ENCODE data around the gene KAT14. TPM values are rescaled to one million over a fixed set of nuclear protein-coding genes. Genes with fewer than 3 reads are reported as not detected.
"Not testable (repeated sequence)": the region's sequence is repeated elsewhere in the genome, so short reads cannot be mapped to it uniquely, and the experiment has no call there.

The KAT14 gene, protein sequence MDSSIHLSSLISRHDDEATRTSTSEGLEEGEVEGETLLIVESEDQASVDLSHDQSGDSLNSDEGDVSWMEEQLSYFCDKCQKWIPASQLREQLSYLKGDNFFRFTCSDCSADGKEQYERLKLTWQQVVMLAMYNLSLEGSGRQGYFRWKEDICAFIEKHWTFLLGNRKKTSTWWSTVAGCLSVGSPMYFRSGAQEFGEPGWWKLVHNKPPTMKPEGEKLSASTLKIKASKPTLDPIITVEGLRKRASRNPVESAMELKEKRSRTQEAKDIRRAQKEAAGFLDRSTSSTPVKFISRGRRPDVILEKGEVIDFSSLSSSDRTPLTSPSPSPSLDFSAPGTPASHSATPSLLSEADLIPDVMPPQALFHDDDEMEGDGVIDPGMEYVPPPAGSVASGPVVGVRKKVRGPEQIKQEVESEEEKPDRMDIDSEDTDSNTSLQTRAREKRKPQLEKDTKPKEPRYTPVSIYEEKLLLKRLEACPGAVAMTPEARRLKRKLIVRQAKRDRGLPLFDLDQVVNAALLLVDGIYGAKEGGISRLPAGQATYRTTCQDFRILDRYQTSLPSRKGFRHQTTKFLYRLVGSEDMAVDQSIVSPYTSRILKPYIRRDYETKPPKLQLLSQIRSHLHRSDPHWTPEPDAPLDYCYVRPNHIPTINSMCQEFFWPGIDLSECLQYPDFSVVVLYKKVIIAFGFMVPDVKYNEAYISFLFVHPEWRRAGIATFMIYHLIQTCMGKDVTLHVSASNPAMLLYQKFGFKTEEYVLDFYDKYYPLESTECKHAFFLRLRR
- polyA plus RNA-seq (ENCODE audit: insufficient read length in 4 of 4): 10 to 100 TPM; 25.4 to 28.1 (median 27.5) TPM

DNA sequence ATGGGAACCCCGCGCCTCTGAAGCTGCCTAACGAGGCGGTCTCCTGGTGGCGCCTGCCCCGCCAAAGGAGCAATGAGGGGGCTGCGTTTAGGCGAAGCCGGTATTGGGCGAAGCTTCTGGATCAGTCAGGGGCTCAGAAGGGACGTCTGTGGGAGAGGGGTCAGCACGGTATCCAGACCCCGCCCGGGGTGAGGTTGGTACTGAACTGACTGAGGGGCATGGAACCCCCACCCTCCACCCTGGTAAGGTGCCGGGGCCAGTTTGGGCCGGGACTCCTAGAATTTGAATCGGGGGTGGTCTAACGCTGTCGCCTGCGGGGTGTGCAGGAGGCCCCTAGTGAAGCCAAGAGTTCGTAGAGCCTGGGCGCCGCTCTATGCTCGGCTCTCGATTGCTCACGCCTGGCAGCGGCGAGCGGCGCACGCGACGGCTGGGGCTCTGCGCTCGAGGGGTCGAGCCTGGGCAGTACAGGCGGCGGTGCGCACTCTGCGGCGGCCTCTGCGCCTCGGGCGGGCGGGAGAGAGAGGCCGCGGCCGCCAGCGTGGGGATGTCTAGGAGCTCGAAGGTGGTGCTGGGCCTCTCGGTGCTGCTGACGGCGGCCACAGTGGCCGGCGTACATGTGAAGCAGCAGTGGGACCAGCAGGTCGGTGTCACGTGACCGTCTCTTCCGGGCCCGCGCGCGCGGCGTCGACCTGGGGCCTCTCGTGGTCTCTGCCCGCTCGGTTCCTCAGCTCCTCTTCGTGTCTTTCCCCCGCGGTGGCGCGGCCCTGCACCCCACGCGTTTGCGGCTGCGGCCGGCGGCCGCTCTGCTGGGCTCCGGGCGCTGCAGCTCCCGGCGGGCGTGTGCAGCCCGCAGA is at the start of gene KAT14, which contains the start of gene PET117:
KAT14 (plus strand) TSS at position 452 of the 854 bp plus-strand sequence. CDS start 4,798 bp downstream, outside the sequence.
PET117 (plus strand) TSS at position 452 of the 854 bp plus-strand sequence; CDS start at position 545, 93 bp downstream.
- DNase-seq (ENCODE audit: low read depth in 4 of 4, low spot score in 2 of 4): peak; percentile 90 to 94 (median 92)

DNA sequence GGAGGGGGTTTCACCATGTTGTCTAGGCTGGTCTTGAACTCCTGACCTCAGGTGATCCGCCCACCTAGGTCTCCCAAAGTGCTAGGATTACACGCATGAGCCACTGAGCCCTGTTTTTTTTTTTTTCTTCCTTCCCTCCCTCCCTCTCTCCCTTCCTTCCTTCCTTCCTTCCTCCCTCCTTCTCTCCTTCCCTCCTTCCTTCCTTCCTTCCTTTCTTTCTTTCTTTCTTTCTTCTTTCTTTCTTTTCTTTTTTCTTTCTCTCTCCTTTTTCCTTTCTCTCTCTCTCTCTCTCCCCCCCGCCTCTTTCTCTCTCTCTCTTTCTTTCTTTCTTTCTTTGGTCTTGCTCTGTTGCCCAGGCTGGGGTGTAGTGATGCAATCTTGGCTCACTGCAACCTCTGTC is 49.4 kb upstream of the KAT14 start:
- not testable (repeated sequence) for DNase-seq (ENCODE audit: low read depth in 4 of 4, low spot score in 2 of 4)

DNA sequence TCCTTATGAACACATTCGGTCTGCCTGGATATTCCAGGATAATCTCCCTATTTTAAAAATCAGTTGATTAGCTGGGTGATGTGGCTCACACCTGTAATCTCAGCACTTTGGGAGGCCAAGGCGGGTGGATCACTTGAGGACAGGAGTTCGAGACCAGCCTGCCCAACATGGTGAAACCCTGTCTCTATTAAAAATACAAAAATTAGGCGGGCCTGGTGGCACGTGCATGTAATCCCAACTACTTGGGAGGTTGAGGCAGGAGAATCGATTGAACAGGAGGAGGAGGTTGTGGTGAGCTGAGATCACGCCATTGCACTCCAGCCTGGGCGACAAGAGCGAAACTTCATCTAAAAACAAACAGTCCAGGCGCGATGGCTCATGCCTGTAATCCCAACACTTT is 48.8 kb upstream of the KAT14 start:
- DNase-seq (ENCODE audit: low read depth in 4 of 4, low spot score in 2 of 4): not testable (repeated sequence)

DNA sequence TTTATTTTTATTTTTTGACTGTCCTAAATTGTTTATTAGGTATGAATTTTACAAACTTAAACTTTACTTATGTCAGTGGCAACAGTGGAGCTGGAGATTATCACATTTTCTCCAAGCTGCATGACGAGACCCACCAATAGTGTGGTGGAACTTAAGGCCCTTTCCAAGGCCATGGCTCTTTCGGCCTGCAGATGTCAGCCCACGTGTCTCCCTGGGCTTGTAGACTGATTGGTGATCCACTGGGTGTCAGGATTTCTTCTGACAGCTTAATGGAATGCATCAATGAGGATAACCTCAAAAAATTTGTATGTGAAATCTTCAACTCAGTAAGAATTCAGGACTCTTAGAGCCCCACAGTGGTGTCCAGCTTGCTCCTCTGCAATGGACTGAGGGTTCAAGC is 47.6 kb upstream of the KAT14 start:
- no peak for DNase-seq (ENCODE audit: low read depth in 4 of 4, low spot score in 2 of 4)

DNA sequence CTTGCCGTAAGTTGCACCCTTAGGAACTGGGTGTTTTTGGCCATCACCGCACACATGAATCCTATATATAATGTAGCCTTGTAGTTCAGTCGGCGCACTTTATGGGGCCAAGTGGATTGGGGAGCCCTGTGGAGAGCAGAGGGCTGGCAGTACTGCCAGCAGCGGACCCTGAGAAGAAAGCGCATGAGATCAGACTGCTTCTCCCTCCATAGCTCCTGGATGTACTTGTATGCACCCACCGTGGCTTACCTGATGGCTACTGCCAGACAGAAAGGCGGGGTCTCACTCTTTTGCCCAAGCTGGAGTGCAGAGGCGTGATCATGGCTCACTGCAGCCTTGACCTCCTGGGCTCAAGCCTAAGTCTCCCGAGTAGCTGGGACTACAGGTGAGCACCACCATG is 47.2 kb upstream of the KAT14 start:
- DNase-seq (ENCODE audit: low read depth in 4 of 4, low spot score in 2 of 4): no peak

DNA sequence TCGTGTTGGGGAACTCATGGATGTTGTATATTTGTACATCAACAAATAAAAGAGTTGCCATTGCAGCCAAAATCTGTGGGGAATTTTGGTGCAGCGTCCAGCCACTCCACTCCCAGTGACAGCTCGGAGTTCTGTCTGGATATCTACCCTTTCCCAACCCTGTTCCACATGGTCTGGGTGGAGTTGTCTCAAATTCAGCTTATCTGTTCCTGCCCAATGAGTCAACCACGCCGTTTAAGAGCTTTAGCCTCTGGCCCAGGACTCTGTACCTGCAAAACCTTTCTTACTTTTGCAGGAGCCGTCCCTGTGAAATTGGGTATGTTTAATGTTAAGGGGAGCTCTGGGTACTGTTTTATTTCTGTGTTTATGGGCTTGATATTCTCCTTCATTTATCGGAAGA is 46.0 kb upstream of the KAT14 start:
- no peak for DNase-seq (ENCODE audit: low read depth in 4 of 4, low spot score in 2 of 4)

DNA sequence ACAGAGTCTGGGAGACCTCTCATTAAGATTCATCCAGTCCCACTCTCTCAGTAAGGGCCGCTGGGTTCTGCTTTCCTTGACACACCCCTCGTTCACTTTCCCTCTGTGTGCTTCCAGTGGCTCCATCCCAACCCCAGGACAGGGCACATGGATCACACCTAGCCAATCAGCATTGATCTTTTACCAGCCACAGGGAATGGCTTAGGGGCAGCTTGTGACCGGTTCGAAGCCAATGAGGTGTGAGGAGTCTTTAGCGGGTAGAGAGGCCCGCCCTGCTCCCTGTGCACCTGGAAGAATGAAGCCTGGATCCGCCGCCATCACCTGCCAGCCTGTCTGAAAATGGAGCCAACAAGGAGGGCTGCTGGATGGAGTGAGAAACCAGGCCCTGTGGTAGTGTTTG is 44.8 kb upstream of the KAT14 start:
- no peak for DNase-seq (ENCODE audit: low read depth in 4 of 4, low spot score in 2 of 4)

DNA sequence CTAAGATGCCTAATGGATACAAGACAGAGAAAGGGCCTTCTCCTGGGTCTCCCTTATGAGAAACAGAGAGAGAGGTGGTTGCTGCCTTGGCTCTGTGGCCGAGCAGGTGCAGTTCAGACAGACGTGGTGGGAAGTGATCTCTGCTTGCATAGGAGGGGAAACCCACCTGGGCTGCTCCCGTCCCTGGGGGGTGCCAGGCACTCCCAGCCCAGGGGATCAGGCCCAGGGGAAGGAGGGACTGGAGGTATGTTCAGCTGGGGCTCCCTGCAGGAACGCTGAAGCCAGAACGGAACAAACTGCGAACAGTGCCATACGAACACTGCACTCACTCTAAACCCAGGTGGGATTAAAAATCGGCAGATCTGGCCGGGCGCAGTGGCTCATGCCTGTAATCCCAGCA is 44.3 kb upstream of the KAT14 start:
- DNase-seq (ENCODE audit: low read depth in 4 of 4, low spot score in 2 of 4): no peak

DNA sequence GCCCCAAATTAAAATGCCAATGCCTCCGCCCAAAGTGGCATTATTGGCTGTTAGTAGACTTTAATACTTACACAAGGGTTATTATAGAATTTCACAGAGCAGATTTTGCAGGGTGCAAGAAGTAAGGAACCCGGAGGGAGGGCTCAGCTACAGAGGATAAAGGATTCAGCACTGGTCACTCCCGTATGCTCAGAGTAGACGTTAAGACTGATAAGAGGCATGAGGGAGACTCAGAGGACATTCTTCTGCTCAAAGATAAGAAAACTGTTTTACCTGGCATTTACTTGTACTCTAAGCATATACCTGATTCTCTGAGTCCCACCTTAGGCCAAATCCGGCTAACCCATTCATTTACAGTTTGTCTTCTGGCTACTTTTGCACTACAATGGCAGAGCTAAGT is 43.5 kb upstream of the KAT14 start:
- DNase-seq (ENCODE audit: low read depth in 4 of 4, low spot score in 2 of 4): no peak

DNA sequence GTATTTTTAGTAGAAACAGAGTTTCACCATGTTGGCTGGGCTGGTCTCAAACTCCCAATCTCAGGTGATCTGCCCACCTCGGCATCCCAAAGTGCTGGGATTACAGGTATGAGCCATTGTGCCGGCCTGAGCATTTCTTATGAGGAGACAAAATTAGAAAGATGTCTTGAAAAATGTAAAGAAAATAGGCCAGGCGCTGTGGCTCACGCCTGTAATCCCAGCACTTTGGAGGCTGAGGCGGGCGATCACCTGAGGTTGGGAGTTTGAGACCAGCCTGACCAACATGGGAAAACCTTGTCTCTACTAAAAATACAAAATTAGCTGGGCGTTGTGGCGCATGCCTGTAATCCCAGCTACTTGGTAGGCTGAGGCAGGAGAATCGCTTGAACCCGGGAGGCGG is 37.1 kb upstream of the KAT14 start:
- not testable (repeated sequence) for DNase-seq (ENCODE audit: low read depth in 4 of 4, low spot score in 2 of 4)

DNA sequence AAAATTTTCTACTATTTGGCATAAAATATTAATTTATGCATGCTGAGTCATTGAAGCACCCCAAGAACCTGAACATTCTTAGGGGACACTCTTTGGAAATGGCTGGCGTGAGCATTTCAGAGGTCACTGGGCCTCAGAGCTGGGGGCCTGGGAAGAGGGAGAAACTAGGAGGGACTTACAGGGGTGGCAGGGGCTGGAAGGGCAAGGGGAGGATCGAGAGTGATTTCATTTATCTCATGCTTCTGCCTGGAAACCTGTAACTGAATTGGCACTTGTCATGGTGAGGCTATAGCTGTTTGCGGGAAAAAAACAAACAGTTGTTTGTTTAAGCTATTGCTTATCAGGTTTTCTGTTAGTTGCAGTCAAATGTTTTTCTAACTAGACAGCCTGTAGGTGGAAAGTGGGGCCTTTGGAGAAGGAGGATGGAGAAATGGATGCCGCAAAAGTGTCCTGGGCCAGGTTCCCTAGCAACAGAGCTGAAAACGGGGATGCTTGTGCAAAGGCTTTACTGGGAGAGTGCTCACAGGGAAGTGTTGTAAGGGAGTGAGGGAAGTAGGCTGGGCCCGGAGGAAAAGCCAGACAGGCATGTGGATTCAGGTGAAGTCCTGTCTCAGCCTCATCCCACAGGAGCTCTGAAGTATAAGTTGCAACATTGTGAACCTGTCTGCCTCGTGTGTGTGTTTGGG is 36.4 kb upstream of the KAT14 start:
- DNase-seq (ENCODE audit: low read depth in 4 of 4, low spot score in 2 of 4): no peak

DNA sequence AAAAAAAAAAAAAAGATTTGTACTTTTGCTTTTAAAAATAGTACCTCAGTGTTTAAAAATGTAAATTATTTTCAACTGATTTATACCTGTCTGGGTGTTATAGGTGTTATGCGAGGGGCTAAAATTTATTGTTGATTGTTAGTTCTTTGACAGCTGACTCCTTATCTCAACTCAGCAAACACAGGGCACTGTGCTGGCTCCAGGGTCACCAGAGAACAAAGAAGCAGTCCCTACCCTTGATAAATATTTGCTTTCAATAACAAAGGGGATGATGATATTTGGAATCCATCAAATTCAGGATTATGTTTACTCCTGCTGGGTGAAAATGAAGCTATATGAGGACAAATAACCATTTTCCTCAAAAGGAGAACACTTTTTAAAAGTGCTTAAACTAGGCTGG is 34.2 kb upstream of the KAT14 start:
- DNase-seq (ENCODE audit: low read depth in 4 of 4, low spot score in 2 of 4): no peak

DNA sequence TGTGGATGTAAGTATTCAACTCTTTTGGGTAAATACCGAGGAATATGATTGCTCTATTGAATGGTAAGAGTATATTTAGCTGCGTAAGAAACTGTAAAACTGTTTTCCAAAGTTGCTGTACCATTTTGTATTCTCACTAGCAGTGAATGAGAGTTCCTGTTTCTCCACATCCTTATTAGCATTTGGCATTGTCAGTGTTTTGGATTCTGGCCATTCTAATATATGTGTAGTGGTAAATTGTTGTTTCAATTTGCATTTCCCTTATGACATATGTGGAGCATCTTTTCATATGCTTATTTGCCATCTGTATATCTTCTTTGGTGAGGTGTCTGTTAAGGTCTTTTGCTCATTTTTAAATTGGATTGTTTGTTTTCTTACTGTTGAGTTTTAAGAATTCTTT is 29.3 kb upstream of the KAT14 start:
- DNase-seq (ENCODE audit: low read depth in 4 of 4, low spot score in 2 of 4): no peak

DNA sequence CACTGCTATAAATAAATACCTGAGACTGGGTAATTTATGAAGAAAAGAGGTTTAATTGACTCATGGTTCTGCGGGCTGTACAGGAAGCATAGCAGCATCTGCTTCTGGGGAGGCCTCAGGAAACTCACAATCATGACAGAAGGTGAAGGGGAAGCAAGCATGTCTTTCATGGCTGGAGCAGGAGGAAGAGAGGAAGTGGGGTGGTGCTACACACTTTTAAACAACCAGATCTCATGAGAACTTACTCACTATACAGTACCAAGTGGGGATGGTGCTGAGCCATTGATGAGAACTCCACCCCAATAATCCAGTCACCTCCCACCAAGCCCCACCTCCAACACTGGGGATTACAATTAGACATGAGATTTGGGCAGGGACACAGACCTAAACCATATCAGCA is 9.1 kb upstream of the KAT14 start:
- not testable (repeated sequence) for DNase-seq (ENCODE audit: low read depth in 4 of 4, low spot score in 2 of 4)

DNA sequence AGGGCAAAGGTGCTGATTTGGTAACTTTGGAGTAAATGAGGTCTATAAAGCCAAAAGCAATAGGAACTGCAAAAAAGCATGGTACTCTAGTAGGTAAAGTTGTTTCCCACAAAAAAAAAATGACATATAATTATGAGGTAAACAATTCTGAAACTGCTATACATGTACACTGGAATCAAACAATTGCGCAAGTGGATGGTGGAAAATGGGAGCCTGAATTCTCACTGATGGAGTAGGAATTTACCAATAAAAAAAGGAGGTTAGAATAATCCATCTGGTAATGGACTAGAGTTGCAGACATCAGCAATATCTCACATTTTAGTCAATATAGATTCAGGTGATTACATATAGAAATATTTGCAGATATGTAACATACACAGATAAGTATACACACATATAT is 5.0 kb upstream of the KAT14 start:
- no peak for DNase-seq (ENCODE audit: low read depth in 4 of 4, low spot score in 2 of 4)

DNA sequence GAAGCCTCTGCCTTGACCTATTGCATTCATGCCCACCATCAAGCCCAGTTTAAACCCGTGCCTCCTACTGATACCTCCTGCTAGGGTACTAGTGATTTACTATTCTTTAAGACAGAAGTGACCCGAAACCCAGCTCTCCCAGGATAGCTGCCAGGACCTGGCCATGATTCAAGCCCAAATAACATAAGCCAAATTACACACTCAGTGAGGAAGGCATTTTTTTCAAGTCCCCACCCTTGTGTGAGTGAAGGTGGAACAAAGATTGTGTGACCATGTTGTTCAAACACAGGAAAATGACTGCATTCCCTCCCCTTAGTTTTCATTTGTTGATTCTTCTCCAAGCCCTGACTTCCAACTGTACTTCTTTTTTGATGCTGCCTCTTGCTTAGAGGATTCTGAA is 3.7 kb upstream of the KAT14 start:
- no peak for DNase-seq (ENCODE audit: low read depth in 4 of 4, low spot score in 2 of 4)

DNA sequence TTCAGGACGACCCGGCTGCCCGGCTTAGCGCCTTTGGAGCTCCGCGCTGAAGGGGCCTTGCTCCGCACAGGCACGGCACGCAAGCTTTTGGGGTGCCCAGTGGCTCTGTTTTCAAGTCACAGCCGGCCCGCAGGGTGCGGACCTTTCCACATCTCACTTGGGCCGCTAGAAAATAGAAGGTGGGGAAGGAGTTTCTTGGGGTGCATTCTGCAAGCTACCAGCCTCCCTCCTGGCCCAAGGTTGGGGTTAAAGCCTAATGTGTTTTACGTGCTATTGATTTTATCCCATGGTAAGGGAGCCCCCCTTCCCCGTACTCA is 561 bp downstream of the KAT14 start:
- no peak for DNase-seq (ENCODE audit: low read depth in 4 of 4, low spot score in 2 of 4)

DNA sequence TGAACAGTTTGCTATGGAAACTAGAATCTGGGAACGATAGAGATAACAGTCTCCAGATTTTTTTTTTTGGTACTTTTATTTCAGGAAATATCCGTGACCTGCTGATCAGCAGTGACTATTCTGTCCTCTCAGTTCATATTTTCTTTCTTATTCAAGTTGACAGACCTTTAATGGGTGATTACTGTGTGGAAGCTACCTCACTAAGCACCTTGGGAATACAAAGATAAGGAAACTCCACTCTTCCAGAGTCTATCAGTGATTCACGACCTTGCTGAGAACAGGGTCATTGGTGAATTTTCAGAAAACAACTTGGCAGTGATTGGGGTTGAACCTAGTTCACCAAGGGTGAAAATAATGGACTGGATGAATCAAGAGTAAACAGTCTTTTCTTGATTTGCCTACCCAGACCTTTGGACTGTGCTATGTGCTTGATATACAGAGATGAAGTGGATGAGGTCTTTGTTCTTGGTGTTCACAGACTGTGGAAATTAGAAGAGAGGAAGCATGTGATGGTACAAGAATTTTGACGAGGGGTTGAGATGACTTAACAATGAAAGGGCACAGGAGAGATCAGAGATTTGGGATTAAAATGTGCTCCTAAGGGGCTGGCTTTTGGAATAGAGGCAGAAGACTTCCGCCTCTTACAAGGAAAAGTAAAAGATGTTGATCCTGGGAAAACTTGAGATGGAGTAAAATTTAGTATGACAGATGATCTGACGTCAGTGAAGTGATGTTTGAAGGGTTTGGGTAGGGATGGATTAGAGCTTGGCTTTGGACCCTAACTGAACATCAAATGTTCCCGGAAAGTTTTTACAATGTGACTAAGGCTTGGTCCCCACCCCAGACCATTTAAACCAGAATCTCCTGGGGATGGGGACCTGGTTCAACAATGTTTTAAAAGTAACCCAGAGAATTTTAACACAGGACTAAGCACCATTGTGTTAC is 1.2 kb downstream of the KAT14 start:
- DNase-seq (ENCODE audit: low read depth in 4 of 4, low spot score in 2 of 4): no peak

DNA sequence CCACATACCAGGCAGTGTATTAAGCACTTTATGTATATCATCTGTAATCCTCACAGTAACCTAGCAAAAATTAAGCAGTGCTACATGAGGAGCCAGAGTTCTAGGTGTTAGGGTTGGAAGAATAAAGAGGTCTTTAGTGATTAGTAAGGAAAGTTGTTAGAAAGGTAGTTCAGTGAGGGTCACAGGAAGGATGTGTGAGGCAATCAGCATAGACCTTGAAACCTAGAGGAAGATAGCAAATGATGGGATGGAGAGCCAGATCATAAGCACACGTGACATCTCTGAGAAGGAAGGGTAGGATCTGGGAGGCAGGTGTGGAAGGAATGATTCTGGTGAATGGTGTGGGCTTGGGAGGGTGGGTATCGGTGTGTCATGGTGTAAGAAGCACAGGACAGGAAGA is 2.2 kb downstream of the KAT14 start:
- no peak for DNase-seq (ENCODE audit: low read depth in 4 of 4, low spot score in 2 of 4)
